Thoracic aorta (tissue), 2 donors: ENCODE measurements around the gene TIGD1. TPM values are rescaled to one million over a fixed set of nuclear protein-coding genes. Genes with fewer than 3 reads are reported as not detected.

Source experiments
- ATAC-seq: fragments of 150-250 bp; one replicate; pipeline ENCODE4 v1.8.0; 2017; ENCODE audit warnings: low read depth; ENCODE audit not compliant: insufficient number of reproducible peaks, low FRiP score
- DNase-seq: peaks from one replicate; pipeline ENCODE4 v3.0.0-alpha.2; 2020; ENCODE audit warnings: low spot score
- H3K27ac ChIP-seq, 2 donors: fragments of 200-600 bp; sonication (generic); 1 replicate in 1 of 2; 2 replicates in 1 of 2; pipeline ENCODE4 v1.5.1; 2016; ENCODE audit warnings: mild to moderate bottlenecking in 2 of 2, moderate library complexity in 2 of 2
- H3K27me3 ChIP-seq: fragments of 200-600 bp; sonication (generic); replicated peaks from 2 replicates; pipeline ENCODE4 v1.6.0; 2016; ENCODE audit warnings: mild to moderate bottlenecking; ENCODE audit not compliant: insufficient read depth
- H3K36me3 ChIP-seq: fragments of 200-600 bp; sonication (generic); one replicate; pipeline ENCODE4 v1.5.1; 2016
- H3K4me1 ChIP-seq, 2 donors: fragments of 200-600 bp; sonication (generic); 1 replicate in 1 of 2; 2 replicates in 1 of 2; pipeline versions ENCODE4 v1.5.1 to v1.6.0; 2016; ENCODE audit warnings: low read depth in 2 of 2, mild to moderate bottlenecking in 1 of 2; ENCODE audit not compliant: control insufficient read depth in 1 of 2
- H3K4me3 ChIP-seq: fragments of 200-600 bp; sonication (generic); 2 replicates; pipeline ENCODE4 v1.5.1; 2016; ENCODE audit warnings: mild to moderate bottlenecking
- H3K9me3 ChIP-seq: fragments of 200-600 bp; sonication (generic); 2 replicates; pipeline ENCODE4 v1.5.1; 2016
- total RNA-seq, 2 donors: library from RNA; depleted of rRNA; stranded (reverse); fragments of >200 nt; gene quantifications; one replicate each; pipeline versions ENCODE4 v1.1.0 to v1.2.3, GENCODE V29; 2016
- TF ChIP-seq, protein P1 (sequence below): fragments of 200-600 bp; sonication (generic); IDR thresholded peaks from one replicate; pipeline ENCODE4 v1.5.1; 2019; ENCODE audit warnings: antibody characterized with exemption

Gene TIGD1
- total RNA-seq, 2 donors from 2014 or later = 1.8 to 3.1 TPM

DNA sequence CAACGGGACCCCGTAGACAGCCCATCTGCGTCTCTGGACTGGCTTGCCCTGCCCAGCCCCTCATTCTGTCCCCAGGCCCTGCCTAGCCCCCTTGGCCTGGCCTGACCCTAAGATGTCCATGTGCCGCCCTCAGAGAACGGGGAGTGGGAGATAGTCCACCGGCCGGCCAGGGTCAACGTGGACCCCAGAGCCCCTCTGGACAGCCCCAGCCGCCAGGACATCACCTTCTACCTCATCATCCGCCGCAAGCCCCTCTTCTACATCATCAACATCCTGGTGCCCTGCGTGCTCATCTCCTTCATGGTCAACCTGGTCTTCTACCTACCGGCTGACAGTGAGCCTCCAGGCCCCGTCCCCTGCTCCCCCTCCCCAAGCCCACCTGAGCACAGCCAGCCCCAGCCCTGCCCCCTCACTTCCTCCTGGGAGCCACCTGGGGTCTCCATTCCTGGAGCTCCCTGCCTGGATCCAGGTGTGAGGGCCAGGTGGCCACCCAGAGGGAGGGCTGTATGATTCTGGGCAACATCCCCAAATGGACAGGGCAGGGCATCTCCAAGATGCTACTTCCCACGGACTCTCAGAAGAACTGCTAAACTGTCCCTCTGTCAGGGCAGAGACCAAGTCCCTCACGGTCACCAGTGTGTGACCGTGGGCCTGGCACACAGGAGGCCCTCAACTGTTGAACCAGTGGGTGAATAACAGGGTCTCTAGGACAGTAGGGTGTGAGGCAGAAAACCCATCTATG is 20.4 kb downstream of the TIGD1 start:
- Histone ChIP-seq H3K27me3 (no peaks in the 10 kb centered on the region), H3K4me3 (no peak overlapping the region), H3K4me1 (peaks cover 0 to 6% of the 10 kb centered on the region in 2 donors), H3K36me3 (no peaks in the 10 kb centered on the region), H3K9me3 (no peaks in the 10 kb centered on the region), H3K27ac (no peak overlapping the region)
- DNase-seq (no peak), ATAC-seq (no peak)
- TF ChIP-seq, protein P1, sequence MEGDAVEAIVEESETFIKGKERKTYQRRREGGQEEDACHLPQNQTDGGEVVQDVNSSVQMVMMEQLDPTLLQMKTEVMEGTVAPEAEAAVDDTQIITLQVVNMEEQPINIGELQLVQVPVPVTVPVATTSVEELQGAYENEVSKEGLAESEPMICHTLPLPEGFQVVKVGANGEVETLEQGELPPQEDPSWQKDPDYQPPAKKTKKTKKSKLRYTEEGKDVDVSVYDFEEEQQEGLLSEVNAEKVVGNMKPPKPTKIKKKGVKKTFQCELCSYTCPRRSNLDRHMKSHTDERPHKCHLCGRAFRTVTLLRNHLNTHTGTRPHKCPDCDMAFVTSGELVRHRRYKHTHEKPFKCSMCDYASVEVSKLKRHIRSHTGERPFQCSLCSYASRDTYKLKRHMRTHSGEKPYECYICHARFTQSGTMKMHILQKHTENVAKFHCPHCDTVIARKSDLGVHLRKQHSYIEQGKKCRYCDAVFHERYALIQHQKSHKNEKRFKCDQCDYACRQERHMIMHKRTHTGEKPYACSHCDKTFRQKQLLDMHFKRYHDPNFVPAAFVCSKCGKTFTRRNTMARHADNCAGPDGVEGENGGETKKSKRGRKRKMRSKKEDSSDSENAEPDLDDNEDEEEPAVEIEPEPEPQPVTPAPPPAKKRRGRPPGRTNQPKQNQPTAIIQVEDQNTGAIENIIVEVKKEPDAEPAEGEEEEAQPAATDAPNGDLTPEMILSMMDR = no peak

DNA sequence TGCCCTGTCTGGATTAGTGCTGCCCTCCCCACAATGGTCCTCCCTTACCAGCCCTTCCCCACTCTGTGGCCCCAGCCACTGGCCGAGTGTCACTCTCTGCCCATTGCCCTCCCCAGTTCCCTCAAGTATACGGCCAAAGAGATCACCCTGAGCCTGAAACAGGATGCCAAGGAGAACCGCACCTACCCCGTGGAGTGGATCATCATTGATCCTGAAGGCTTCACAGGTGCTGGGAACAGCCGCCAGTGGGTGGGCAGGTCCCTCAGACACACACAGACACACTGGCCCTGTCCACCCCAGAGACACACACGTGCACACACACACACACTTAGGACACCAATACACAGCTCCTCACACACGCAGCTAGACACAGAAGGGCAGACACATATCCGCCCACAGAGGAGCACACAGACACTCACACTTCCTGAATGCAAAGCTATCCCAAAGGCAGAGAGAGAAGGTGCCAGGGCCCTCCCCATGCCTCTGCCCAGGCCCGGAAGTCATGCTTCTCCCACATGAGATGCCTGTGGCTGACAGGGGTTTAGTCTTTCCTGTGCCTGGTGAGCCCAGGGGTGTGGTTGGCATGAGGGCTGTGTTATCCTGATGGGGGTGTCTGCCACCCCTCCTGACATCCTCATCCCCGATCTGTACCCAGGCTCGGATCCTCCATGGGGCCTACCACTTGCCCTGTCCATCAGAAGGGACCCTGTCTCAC is 21.5 kb downstream of the TIGD1 start:
- no peaks in the 10 kb centered on the region for H3K9me3 ChIP-seq
- peaks cover 2% of the 10 kb centered on the region for H3K27me3 ChIP-seq
- peaks cover 0 to 11% of the 10 kb centered on the region in 2 donors for H3K4me1 ChIP-seq
- no peak overlapping the region for H3K4me3 ChIP-seq
- H3K27ac ChIP-seq = no peak overlapping the region
- ATAC-seq (no peak), DNase-seq (no peak)
- TF ChIP-seq, protein P1 = no peak
- no peaks in the 10 kb centered on the region for H3K36me3 ChIP-seq

DNA sequence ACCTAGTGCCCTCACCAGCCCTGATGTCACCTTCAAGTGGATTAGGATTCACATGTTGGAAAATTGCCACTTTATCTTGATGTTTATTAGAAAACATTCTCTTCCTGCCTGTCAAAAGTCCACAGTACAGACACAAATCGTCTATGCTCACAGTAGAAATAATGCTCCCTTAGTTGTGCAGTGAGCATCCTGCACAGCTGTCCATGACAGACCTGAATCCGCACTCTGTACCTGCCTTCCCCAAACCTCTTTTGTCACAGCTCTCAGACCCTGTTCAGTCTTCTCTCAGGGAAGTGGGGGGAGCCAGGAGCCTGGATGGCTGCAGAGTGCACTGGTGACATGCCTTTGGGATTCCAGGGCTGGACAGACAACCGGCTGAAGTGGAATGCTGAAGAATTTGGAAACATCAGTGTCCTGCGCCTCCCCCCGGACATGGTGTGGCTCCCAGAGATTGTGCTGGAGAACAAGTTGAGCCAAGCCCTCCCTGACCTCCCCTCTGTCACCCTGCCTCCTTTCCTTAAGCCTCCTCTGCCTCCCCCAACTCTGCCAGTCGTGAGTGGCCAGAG is 22.4 kb downstream of the TIGD1 start:
- Histone ChIP-seq H3K4me1 (peaks cover 0 to 20% of the 10 kb centered on the region in 2 donors), H3K9me3 (no peaks in the 10 kb centered on the region), H3K27ac (no peak overlapping the region), H3K27me3 (peaks cover 11% of the 10 kb centered on the region), H3K36me3 (no peaks in the 10 kb centered on the region), H3K4me3 (no peak overlapping the region)
- ATAC-seq (no peak), DNase-seq (no peak)
- TF ChIP-seq, protein P1 = no peak

- H3K36me3 ChIP-seq = no peaks in the 10 kb centered on the region
- TF ChIP-seq, protein P1 = no peak
- H3K4me3 ChIP-seq = no peak overlapping the region
- no peak for DNase-seq
- H3K9me3 ChIP-seq = no peaks in the 10 kb centered on the region
- peaks cover 17% of the 10 kb centered on the region for H3K27me3 ChIP-seq
- H3K4me1 ChIP-seq = peaks cover 7 to 33% of the 10 kb centered on the region in 2 donors
- no peak for ATAC-seq
- H3K27ac ChIP-seq = no peak overlapping the region
These were observed 23.9 kb downstream of the TIGD1 start for GRCh38 chr2:232526372-232526941.

DNA sequence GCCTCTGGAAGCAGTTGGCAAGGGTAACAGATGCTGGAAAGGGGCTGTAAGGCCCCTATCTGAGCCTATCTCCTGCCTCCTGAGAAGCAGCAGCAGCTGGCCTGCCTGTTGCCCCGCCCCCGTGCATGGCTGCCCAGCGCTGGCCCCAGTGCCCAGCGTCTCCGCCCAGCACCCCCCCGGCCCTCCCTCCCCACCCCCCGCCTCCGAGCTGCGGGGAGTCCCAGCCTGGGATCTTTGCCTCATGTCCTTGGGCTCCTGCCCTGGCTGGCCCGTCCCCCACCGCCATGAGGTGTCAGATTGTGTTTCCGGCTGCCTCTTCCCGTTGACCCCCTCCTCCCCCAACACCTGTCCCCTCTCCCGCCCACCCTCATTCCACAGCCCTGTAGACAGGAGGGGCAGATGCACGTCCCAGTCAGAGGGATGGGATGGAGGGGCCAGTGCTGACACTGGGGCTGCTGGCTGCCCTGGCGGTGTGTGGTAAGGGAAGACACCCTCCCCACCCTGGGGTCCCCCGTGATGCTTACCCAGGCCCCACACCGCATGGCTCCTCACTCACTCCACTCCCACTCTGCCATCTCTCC is 24.5 kb downstream of the TIGD1 start, which contains the start of gene CHRND:
CHRND (plus strand) TSS at position 370 of the 581 bp plus-strand sequence; CDS start at position 426, 56 bp downstream.
- no peaks in the 10 kb centered on the region for H3K9me3 ChIP-seq
- no peak within 1 kb of the TSS for H3K4me3 ChIP-seq
- peaks cover 7 to 33% of the 10 kb centered on the region in 2 donors for H3K4me1 ChIP-seq
- DNase-seq = no peak
- no peaks in the 10 kb centered on the region for H3K36me3 ChIP-seq
- H3K27me3 ChIP-seq = peaks cover 17% of the 10 kb centered on the region
- no peak within 1 kb of the TSS for H3K27ac ChIP-seq
- TF ChIP-seq, protein P1 = no peak
- no peak for ATAC-seq
